Stimulated activated CD8-positive, alpha-beta memory T cell treated with anti-CD3 and anti-CD28 coated beads, Interleukin-4, amount 100 ng/mL, for 48 hours (primary cell): ENCODE data around the gene TAS1R2.

Experiments used
- DNase-seq: peaks from one replicate; pipeline ENCODE4 v3.0.0-alpha.2; 2020

The TAS1R2 gene

GRCh38 chr1:18819203-18819602, 40.3 kb downstream of the TAS1R2 start:
- DNase-seq = no peak

DNA sequence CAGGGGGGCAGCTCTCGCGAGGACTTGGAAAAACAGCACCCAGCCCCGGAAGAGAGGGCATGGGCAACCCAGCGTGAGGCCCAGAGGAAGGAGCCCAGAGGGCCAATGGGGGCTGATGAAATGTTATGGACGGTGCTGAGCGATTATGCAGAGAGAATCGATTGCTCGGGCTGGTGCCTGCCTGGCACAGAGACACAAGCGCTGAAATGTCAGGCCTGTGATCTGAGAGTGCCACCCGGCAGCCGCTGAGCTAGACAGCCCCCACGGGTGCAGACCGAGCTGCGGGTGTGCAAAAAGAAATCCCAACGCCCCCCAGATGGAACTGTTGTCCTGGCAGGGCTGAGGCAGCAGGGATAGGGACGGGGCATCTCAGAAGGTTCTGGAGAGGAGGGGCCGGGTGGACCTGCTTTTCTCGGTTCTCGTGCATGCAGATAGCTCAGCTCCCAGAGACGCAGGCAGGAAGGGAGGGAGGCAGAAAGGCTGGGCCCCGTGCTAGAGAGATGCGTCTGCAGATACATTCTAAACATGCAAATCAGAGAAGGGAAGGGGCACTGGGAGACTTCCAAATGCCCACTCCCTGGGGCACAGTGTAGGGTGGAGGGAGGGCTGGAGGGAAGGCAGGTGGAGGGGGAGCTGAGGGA, 41.5 kb downstream of the TAS1R2 start:
- DNase-seq = no peak

- no peak for DNase-seq
Measured at GRCh38 chr1:18817316-18817715, 42.1 kb downstream of the TAS1R2 start.

DNA sequence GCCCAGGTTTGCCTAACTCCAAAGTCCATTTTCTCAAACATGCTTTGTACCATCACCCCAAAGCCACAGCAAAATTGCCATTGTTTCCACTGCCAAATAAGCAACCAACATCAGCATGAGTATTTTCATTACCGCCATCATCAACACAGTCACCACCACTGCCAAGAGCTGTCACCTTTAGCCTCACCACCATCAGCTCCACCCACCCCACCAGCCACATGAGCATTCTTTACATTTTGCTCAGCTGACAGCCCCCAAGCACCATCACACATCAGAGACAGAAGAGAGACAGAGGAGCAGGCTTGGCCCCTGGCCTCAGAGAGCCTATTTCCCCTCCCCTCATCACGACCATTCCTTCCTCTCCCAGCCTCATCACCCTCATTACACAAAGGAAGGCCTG, 42.7 kb downstream of the TAS1R2 start:
- no peak for DNase-seq

GRCh38 chr1:18814874-18815531, 44.5 kb downstream of the TAS1R2 start:
- no peak for DNase-seq

- no peak for DNase-seq
Measured at GRCh38 chr1:18814425-18814824, 45.0 kb downstream of the TAS1R2 start.

DNA sequence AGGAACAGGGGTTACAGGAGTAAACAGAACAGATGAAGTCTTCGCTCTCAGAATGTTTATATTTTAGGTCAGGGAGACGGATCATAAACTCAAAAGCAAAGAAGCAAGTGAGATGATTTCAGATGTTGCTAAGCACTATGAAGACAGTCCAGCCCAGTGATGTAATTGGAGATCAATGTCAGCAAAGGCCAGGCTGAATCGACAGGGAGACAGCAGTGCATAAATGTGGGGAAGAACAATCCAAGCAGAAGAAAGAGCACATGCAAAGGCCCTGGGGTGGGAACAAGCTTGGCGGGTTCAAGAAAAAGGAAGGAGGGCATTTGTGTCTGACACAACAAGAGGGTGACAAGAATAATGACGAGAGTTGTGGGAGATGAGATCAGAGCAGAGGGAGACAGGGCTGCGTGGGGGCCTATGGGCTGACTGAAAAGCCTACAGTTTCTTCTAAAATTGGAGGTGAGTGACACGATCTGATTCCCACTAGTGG, 47.0 kb downstream of the TAS1R2 start:
- DNase-seq = no peak

DNA sequence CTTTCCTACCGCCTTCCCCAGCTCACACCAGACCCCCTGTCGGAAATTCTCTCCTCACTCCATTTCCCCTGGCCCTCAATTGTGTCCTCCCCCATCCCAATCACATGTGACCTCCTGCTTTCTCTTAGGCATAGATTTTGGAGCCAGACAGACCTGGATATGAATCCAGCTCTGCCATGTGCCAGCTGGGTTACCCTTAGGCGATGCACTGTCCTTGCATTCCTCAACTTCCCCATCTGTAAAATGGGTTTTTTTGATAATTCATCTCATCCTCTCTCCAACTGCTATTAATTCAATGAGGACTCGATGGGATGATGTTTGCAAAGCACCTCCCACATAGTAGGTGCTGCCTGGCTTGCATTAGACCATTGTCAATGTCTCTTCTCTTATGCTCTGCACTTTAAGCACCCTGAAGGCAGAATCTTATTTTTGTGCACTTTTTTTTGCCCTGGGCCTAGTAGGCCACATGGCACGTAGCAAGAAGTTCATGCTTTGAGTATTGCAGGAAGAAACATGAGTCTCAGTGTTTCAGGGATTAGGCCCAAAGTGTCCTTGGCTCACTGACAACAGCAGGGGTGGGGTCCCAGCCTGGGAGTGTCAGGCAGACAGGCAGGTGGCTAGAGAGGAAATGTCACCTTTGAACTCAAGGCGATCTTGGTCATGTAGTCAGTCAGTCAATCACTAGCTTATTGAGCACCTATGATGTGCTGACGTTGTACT, 47.6 kb downstream of the TAS1R2 start:
- no peak for DNase-seq

DNA sequence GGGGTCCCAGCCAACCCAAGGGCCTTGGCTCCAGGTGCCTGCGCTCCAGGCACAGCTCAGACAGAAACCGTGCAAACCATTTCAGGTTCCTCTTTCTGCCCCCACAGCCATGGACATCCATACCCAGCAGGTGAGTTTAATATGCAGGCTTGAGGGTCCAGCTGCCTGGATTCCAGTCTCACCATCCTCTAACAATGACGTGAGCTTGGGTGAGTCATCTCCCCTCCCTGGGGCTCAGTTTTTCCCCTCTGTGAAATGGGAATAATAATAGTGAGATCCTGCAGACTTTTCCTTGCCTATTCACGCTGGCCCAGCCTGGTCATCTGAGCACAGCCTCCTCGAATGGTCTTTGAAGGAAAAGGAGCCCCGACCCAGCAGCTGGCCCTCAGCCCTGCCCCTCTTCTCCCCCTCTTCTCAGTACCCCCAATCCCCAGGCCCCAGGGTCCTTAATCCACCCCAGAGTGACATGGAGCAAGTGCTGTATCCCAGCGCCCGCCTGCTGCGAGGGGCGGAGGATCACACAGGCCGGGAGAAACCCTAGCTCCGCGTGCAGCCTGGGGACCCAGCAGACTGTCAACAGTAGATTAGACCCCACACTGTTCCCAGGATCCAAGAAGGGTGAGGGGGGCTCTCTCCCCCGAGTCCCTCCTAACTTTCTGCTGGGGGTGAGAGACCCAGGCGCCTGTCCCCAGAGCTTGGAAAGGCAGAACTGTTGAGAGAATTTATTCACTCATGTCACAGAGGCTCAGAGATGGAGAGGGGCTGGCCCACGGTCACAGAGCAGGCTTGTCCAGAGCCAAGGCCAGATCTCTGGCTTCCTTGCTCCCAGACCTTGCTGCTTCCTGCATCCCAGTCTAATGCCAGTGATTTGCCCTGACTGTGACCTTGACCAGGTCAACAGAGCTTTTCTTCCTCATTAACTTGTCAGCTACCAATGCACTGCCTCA, 49.2 kb downstream of the TAS1R2 start:
- DNase-seq = no peak

- DNase-seq = no peak
Measured at GRCh38 chr1:18808550-18808949, 50.9 kb downstream of the TAS1R2 start.

DNA sequence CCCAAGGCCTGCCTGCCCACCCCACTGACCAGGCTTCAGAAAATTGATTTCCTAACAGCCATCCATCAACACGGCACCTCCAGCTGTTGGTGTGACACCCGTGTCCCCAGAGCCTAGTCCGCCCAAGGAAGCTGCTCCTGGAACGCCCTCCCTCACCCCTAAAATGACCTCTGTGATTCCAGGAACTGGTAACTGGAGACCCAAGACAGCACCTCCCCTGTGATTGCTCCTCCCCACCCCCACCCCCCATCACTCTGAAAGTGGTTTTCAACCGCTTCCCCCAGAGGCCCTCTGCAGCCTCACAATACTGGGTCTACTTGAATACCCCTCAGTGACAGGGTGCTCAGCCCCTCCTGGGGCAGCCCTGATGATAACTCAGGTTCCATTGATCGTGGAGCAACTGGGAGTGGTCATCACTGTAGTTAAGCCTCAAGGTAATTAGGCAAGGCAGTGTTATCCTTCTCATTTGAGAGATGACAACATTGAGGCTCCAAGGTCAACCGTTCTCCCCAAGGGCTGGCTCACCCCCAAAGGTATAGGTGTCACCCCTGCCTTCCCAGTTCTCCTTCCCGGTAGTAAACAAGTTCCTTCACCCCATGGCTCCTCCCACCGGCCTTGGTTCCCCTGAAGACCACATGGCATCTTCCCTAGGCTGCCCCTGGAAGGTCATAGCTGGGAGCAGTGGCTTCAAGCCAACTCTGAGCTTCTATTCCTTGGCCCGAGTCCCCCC, 52.0 kb downstream of the TAS1R2 start:
- no peak for DNase-seq

- no peak for DNase-seq
Measured at GRCh38 chr1:18805925-18806849, 53.3 kb downstream of the TAS1R2 start.

GRCh38 chr1:18805150-18805879, 54.1 kb downstream of the TAS1R2 start:
- DNase-seq = no peak

DNA sequence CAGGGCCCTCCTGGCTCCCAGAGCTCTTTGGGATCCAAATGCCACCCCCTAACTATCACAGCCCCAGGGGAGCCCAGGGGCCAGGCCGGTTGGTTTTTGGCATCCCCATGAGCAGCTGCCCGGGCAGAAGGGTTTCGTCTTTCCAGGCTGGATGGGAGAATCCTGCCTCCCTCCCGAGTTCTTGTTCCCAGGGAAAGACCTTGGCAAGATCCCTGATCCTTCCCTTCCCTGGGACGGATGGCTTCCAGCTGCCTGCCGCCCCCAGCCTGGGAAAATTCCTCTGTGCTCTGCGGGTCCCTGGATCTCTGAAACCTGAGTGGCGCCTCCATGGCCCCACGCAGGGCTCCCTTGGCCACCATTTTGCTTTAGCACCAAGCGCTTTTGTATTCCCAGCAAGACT, 55.6 kb downstream of the TAS1R2 start:
- DNase-seq = no peak

DNA sequence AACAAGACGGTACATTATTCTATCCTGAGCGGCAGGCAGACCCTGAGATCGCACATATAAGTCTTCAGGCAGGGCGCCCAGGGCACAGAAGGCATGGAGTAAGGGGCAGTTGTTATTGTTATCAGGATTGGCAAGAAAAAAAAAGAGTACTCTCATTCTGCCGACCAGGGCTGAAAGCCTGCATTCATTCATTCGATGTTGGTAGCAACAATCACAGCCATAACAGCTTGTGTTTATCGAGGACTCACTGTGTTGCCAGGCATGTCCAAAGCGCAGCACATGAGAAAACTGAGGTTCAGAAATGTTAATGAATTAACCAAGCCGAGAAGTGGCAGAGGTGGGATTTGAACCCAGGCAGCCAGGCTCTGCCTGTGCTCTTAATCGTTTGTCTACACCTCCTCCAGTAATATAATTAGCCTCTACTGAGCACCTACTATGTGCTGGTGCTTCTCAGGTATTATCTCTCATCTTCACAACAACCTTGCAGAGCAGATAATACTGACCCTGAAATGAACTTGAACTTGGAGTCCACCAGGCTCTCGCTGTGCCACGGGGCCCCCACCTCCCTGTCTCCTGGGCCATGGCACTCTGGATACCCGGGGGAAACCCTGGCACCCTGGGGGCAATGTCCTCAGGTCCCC, 56.2 kb downstream of the TAS1R2 start:
- DNase-seq = no peak

DNA sequence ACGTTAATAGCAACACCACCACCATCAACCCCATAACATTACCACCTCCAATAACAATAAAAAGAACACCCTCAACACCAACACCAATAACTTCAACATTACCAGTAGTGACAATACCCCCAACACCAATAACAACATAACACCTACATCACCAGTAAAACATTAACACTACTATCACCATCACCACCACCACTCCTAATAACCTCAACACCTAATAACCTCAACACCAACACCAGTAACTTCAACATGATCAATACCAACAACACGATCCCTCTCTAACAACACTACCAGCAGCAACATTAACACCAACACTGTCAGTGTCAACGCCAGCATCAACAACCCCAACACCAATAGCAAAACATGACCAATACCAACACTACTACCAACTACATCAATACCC, 57.2 kb downstream of the TAS1R2 start:
- DNase-seq = no peak

GRCh38 chr1:18800258-18800657, 59.2 kb downstream of the TAS1R2 start:
- DNase-seq = no peak

DNA sequence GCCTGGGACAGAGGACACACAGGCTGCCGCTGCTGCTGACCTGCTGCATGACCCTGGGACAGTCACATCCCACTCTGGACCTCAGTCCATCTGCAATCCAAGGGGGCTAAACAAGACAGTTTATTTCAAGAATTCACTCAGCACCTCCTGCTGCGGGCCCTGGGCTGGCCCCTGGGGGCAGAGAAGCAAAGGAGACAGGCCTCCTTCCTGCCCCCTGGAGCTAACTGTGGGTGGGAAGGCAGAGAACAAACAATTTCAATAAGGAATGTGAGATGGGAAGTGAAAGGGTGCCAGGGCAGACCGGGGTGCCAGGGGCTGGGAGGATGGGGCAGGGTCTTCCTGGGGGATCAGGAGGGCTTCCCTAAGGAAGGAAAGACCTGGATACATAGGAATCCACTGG, 60.0 kb downstream of the TAS1R2 start:
- no peak for DNase-seq

GRCh38 chr1:18798946-18799345, 60.5 kb downstream of the TAS1R2 start:
- no peak for DNase-seq

DNA sequence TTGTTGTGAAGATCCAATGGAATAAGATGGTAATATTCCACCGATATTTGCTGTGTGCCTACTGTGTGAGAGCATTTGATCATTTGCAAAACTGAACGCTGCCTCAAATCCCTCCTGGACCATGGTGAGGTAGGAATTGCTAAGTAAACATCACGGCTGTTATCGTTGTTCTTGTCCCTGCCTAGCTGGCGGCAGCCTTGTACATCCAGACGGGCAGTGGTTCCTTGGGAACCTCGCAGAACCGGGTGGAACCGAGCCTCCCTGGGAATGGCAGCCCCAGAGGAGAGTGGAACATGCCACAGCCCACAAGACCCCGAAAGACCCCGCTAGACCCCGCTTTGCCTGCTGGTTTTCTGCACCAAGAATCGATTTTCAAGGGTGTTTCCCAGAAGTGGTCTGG, 60.9 kb downstream of the TAS1R2 start:
- no peak for DNase-seq
